ENCODE measurements around the gene ASXL1. TPM values are rescaled to one million over a fixed set of nuclear protein-coding genes. Genes with fewer than 3 reads are reported as not detected.

The ASXL1 gene
- polyA plus RNA-seq, 1 donor (not counting 4 experiments of a cell fraction or from before 2014, with no cell fraction given) = 20.0 TPM

GRCh38 chr20:32411955-32412706 is 54.0 kb downstream of the ASXL1 start:
- no peak overlapping the region for H2AFZ ChIP-seq (ENCODE audit: control insufficient read depth, low read length)
- no peaks in the 10 kb centered on the region for H3K9me3 ChIP-seq (ENCODE audit: control insufficient read depth, low read depth, low read length)
- H3K9me1 ChIP-seq (ENCODE audit: control insufficient read depth, extremely low read depth, insufficient read depth, low read length) = no peaks in the 10 kb centered on the region
- no peaks in the 10 kb centered on the region for H4K20me1 ChIP-seq (ENCODE audit: control insufficient read depth, extremely low read depth, insufficient read depth, low read length)
- no peaks in the 10 kb centered on the region for H3K4me1 ChIP-seq (ENCODE audit: control insufficient read depth, extremely low read depth, insufficient read depth, low read length)
- dilution Hi-C loops (cut with MboI; ENCODE audit: extremely low pct_ligation_motif_present, low sequenced_read_pairs) = no loop called here
- H3K4me2 ChIP-seq (ENCODE audit: control insufficient read depth, extremely low read depth, insufficient read depth, low read depth, low read length) = no peak overlapping the region
- no peak for DNase-seq (ENCODE audit: low read depth, low spot score)
- no peaks in the 10 kb centered on the region for H3K27me3 ChIP-seq (ENCODE audit: control insufficient read depth, extremely low read depth, insufficient read depth, low read length)
- no peak overlapping the region for H3K27ac ChIP-seq (ENCODE audit: control insufficient read depth, insufficient read depth, low read length)
- no peak overlapping the region for H3K9ac ChIP-seq (ENCODE audit: control insufficient read depth, extremely low read depth, insufficient read depth, low read length)
- H3K36me3 ChIP-seq (ENCODE audit: control insufficient read depth in 2 of 2, extremely low read depth in 1 of 2, insufficient read depth in 2 of 2, low read length in 2 of 2) = peaks cover 0 to 2% of the 10 kb centered on the region in 2 experiments
- no peak for FAIRE-seq
- H3K79me2 ChIP-seq (ENCODE audit: control insufficient read depth, insufficient read depth, low read length) = peaks cover 22% of the 10 kb centered on the region
- TF ChIP-seq EZH2 (IDR thresholded peaks at IDR 0.05; ENCODE audit: low read length) = no peak
- no peak for TF ChIP-seq CTCF (optimal IDR thresholded peaks at IDR 0.05 in 1 of 3, IDR thresholded peaks at IDR 0.05 in 1 of 3, conservative IDR thresholded peaks at IDR 0.05 in 1 of 3; ENCODE audit: extremely low read depth in 1 of 3, insufficient read depth in 2 of 3, low read length in 3 of 3)
- no peak overlapping the region for H3K4me3 ChIP-seq (ENCODE audit: control insufficient read depth in 2 of 3, extremely low read depth in 1 of 3, insufficient read depth in 2 of 3, low read depth in 1 of 3, low read length in 3 of 3)

GRCh38 chr20:32415494-32415893 is 57.4 kb downstream of the ASXL1 start:
- Histone ChIP-seq H3K4me2 (ENCODE audit: control insufficient read depth, extremely low read depth, insufficient read depth, low read depth, low read length) (no peak overlapping the region), H3K27ac (ENCODE audit: control insufficient read depth, insufficient read depth, low read length) (no peak overlapping the region), H3K4me3 (ENCODE audit: control insufficient read depth in 2 of 3, extremely low read depth in 1 of 3, insufficient read depth in 2 of 3, low read depth in 1 of 3, low read length in 3 of 3) (no peak overlapping the region), H3K9me1 (ENCODE audit: control insufficient read depth, extremely low read depth, insufficient read depth, low read length) (no peaks in the 10 kb centered on the region), H4K20me1 (ENCODE audit: control insufficient read depth, extremely low read depth, insufficient read depth, low read length) (no peaks in the 10 kb centered on the region), H3K4me1 (ENCODE audit: control insufficient read depth, extremely low read depth, insufficient read depth, low read length) (no peaks in the 10 kb centered on the region), H3K9ac (ENCODE audit: control insufficient read depth, extremely low read depth, insufficient read depth, low read length) (no peak overlapping the region), H3K36me3 (ENCODE audit: control insufficient read depth in 2 of 2, extremely low read depth in 1 of 2, insufficient read depth in 2 of 2, low read length in 2 of 2) (no peaks in the 10 kb centered on the region), H3K27me3 (ENCODE audit: control insufficient read depth, extremely low read depth, insufficient read depth, low read length) (no peaks in the 10 kb centered on the region), H3K9me3 (ENCODE audit: control insufficient read depth, low read depth, low read length) (no peaks in the 10 kb centered on the region), H3K79me2 (ENCODE audit: control insufficient read depth, insufficient read depth, low read length) (peaks cover 22% of the 10 kb centered on the region), H2AFZ (ENCODE audit: control insufficient read depth, low read length) (no peak overlapping the region)
- TF ChIP-seq CTCF (optimal IDR thresholded peaks at IDR 0.05 in 1 of 3, IDR thresholded peaks at IDR 0.05 in 1 of 3, conservative IDR thresholded peaks at IDR 0.05 in 1 of 3; ENCODE audit: extremely low read depth in 1 of 3, insufficient read depth in 2 of 3, low read length in 3 of 3) (no peak), EZH2 (IDR thresholded peaks at IDR 0.05; ENCODE audit: low read length) (no peak)
- FAIRE-seq (no peak), DNase-seq (ENCODE audit: low read depth, low spot score) (no peak)
- dilution Hi-C loops (cut with MboI; ENCODE audit: extremely low pct_ligation_motif_present, low sequenced_read_pairs) = no loop called here

Measured in keratinocyte (primary cell).